ENCODE results near the gene COMMD10. TPM values are rescaled to one million over a fixed set of nuclear protein-coding genes. Genes with fewer than 3 reads are reported as not detected.

The COMMD10 gene
- total and polyA plus RNA-seq, 2 experiments from 2014 or later, result 37.7 to 52.2 TPM

DNA sequence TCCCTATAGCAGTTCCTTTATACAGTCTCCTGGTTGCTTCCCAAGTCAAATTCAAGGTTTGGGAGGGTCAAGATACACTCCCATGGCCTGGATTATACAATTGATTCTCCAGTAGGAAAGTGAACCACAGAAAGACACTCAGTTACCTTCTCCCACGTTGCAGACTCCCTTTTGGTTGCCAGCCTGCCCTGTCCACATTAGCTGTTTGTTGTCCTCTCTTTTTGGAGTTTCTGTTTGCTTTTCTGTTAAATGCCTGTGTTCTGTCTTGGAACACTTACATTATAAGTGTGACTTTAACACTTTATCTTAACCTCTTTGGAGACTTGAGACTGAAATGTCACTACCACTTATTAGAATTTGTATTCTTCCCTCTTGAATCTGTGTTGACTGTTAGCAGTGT is 30.3 kb downstream of the COMMD10 start:
- H3K36me3 ChIP-seq (replicated peaks; ENCODE audit: insufficient read depth, low read depth), result no peaks in the 10 kb centered on the region
- no peak for DNase-seq (ENCODE audit: low spot score)
- H3K79me2 ChIP-seq, result peaks cover 9% of the 10 kb centered on the region
- TF ChIP-seq EZH2phosphoT487 (IDR thresholded peaks at IDR 0.05; ENCODE audit: low read depth, severe bottlenecking, unreplicated experiment), result no peak
- TF ChIP-seq, protein P1, sequence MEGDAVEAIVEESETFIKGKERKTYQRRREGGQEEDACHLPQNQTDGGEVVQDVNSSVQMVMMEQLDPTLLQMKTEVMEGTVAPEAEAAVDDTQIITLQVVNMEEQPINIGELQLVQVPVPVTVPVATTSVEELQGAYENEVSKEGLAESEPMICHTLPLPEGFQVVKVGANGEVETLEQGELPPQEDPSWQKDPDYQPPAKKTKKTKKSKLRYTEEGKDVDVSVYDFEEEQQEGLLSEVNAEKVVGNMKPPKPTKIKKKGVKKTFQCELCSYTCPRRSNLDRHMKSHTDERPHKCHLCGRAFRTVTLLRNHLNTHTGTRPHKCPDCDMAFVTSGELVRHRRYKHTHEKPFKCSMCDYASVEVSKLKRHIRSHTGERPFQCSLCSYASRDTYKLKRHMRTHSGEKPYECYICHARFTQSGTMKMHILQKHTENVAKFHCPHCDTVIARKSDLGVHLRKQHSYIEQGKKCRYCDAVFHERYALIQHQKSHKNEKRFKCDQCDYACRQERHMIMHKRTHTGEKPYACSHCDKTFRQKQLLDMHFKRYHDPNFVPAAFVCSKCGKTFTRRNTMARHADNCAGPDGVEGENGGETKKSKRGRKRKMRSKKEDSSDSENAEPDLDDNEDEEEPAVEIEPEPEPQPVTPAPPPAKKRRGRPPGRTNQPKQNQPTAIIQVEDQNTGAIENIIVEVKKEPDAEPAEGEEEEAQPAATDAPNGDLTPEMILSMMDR (IDR thresholded peaks at IDR 0.05; ENCODE audit: poor library complexity), result no peak
- no peak for TF ChIP-seq EZH2 (IDR thresholded peaks at IDR 0.05; ENCODE audit: borderline replicate concordance)
- no peak overlapping the region for H3K4me2 ChIP-seq
- no peaks in the 10 kb centered on the region for H3K4me1 ChIP-seq (ENCODE audit: insufficient read depth)
- no peaks in the 10 kb centered on the region for H3K9me2 ChIP-seq (replicated peaks; ENCODE audit: insufficient read depth)
- H3K4me3 ChIP-seq, result no peak overlapping the region
- H2AFZ ChIP-seq, result no peak overlapping the region
- no peaks in the 10 kb centered on the region for H4K20me1 ChIP-seq (ENCODE audit: insufficient read depth, poor library complexity, severe bottlenecking)
- H3K27ac ChIP-seq, result no peak overlapping the region
- H3K27me3 ChIP-seq, result no peaks in the 10 kb centered on the region
- WGBS (ENCODE audit: low lambda C conversion rate, missing lambda C conversion rate), result 74% methylated on average over 1 of the region's 1 CpG
- H3K9me3 ChIP-seq (ENCODE audit: low read depth), result peaks cover 18% of the 10 kb centered on the region

DNA sequence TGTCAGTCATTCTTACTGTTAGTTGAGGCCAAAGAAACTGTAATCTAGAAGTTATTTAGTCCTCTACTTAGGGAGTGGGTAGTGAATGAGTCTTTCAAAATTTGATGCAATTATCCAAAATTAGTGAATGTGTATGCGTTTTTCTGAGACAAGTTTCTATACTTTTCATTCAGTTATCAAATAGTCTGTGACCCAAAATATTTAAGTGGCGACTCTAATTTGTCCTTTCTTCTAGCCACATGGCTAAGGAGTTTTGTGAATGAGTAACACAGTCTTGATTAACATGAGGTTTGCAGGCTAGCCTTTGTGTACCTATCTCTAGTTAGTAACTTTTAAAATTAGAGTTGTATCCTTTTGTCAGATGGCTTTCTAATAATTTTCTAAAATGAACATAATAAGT is 45.6 kb downstream of the COMMD10 start:
- TF ChIP-seq EZH2phosphoT487 (IDR thresholded peaks at IDR 0.05; ENCODE audit: low read depth, severe bottlenecking, unreplicated experiment), result no peak
- TF ChIP-seq, protein P1 (IDR thresholded peaks at IDR 0.05; ENCODE audit: poor library complexity), result no peak
- DNase-seq (ENCODE audit: low spot score), result no peak
- Histone ChIP-seq H3K27me3 (no peaks in the 10 kb centered on the region), H3K27ac (no peak overlapping the region), H3K4me2 (no peak overlapping the region), H3K79me2 (no peaks in the 10 kb centered on the region), H3K9me2 (replicated peaks; ENCODE audit: insufficient read depth) (no peaks in the 10 kb centered on the region), H3K4me3 (no peak overlapping the region), H2AFZ (no peak overlapping the region), H3K4me1 (ENCODE audit: insufficient read depth) (no peaks in the 10 kb centered on the region), H4K20me1 (ENCODE audit: insufficient read depth, poor library complexity, severe bottlenecking) (no peaks in the 10 kb centered on the region), H3K36me3 (replicated peaks; ENCODE audit: insufficient read depth, low read depth) (no peaks in the 10 kb centered on the region), H3K9me3 (ENCODE audit: low read depth) (no peaks in the 10 kb centered on the region)
- WGBS (ENCODE audit: low lambda C conversion rate, missing lambda C conversion rate), result 68% methylated on average over 2 of the region's 2 CpGs

DNA sequence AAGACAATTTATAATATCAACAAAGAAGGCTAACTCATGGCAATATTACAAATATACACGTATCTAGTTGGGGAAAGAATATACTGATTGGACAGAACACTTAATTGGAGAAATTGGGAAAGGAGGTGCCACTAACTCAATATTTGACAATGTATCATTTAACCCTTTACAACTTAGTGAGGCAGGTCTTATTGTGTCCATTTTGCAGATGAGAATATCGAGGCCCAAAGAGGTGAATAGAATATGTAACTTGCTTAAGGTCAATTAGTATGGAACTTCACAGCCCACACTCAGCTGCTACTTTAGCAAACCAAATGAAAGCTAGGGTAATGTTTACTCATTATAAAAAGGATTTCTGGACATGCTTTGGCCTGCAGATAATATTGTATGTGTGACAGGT is 46.2 kb downstream of the COMMD10 start:
- Histone ChIP-seq H4K20me1 (ENCODE audit: insufficient read depth, poor library complexity, severe bottlenecking) (no peaks in the 10 kb centered on the region), H3K27me3 (no peaks in the 10 kb centered on the region), H2AFZ (no peak overlapping the region), H3K79me2 (no peaks in the 10 kb centered on the region), H3K36me3 (replicated peaks; ENCODE audit: insufficient read depth, low read depth) (no peaks in the 10 kb centered on the region), H3K9me2 (replicated peaks; ENCODE audit: insufficient read depth) (no peaks in the 10 kb centered on the region), H3K4me1 (ENCODE audit: insufficient read depth) (no peaks in the 10 kb centered on the region), H3K4me3 (no peak overlapping the region), H3K4me2 (no peak overlapping the region), H3K27ac (no peak overlapping the region), H3K9me3 (ENCODE audit: low read depth) (no peaks in the 10 kb centered on the region)
- 92% methylated on average over 2 of the region's 2 CpGs for WGBS (ENCODE audit: low lambda C conversion rate, missing lambda C conversion rate)
- DNase-seq (ENCODE audit: low spot score), result no peak
- TF ChIP-seq EZH2 (IDR thresholded peaks at IDR 0.05; ENCODE audit: borderline replicate concordance), result no peak

DNA sequence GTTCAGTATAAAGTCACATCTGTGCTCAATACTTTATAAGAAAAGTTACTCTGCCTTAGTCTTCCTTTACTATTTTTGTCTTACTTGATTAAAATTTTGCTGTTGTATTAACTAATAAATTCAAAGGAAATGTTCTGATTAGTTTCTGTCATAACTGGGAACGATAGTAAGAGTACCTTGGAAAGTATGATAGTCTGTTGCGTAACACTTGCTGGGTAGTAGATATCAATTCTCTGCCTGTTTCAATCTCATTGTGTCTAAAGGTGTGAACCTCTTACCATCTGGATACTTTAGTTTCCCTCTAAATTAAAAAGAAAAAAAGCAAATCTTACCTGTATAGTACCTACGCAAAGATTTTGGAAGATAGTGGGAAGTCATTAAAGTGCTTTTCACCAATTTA is 48.5 kb downstream of the COMMD10 start:
- Histone ChIP-seq H3K9me3 (ENCODE audit: low read depth) (no peaks in the 10 kb centered on the region), H3K36me3 (replicated peaks; ENCODE audit: insufficient read depth, low read depth) (no peaks in the 10 kb centered on the region), H3K79me2 (no peaks in the 10 kb centered on the region), H3K4me1 (ENCODE audit: insufficient read depth) (no peaks in the 10 kb centered on the region), H3K27ac (no peak overlapping the region), H3K27me3 (no peaks in the 10 kb centered on the region), H3K4me2 (no peak overlapping the region), H3K4me3 (no peak overlapping the region), H4K20me1 (ENCODE audit: insufficient read depth, poor library complexity, severe bottlenecking) (no peaks in the 10 kb centered on the region), H2AFZ (no peak overlapping the region), H3K9me2 (replicated peaks; ENCODE audit: insufficient read depth) (no peaks in the 10 kb centered on the region)
- WGBS (ENCODE audit: low lambda C conversion rate, missing lambda C conversion rate), result 88% methylated on average over 3 of the region's 3 CpGs
- no peak for DNase-seq (ENCODE audit: low spot score)
- TF ChIP-seq, protein P1 (IDR thresholded peaks at IDR 0.05; ENCODE audit: poor library complexity), result no peak
- no peak for TF ChIP-seq EZH2phosphoT487 (IDR thresholded peaks at IDR 0.05; ENCODE audit: low read depth, severe bottlenecking, unreplicated experiment)
- no peak for TF ChIP-seq EZH2 (IDR thresholded peaks at IDR 0.05; ENCODE audit: borderline replicate concordance)

All from hepatocyte (in vitro differentiated cells).